MM.1S (cell line): ENCODE data around the gene CCDC102B.
"Not testable (repeated sequence)": the region's sequence is repeated elsewhere in the genome, so short reads cannot be mapped to it uniquely, and the experiment has no call there.

Experiments
- DNase-seq: peaks from one replicate; pipeline ENCODE4 v3.0.0-alpha.2; 2015
- H2AFZ ChIP-seq: fragments of 300-600 bp; sonication (generic); 2 replicates; pipeline ENCODE4 v1.6.0; 2016; ENCODE audit warnings: antibody characterized with exemption, low read length
- H3F3A ChIP-seq: fragments of 300-600 bp; sonication (generic); 2 replicates; pipeline ENCODE4 v1.6.1; 2016; ENCODE audit warnings: mild to moderate bottlenecking, antibody characterized with exemption, low read length, moderate library complexity, mixed read lengths; ENCODE audit not compliant: insufficient read depth
- H3K27ac ChIP-seq: fragments of 300-600 bp; sonication (generic); 2 replicates; pipeline ENCODE4 v1.5.1; 2016; ENCODE audit warnings: mild to moderate bottlenecking, low read length
- H3K27me3 ChIP-seq: fragments of 300-600 bp; sonication (generic); replicated peaks from 2 replicates; pipeline ENCODE4 v1.6.0; 2016; ENCODE audit warnings: low read length; ENCODE audit not compliant: insufficient read depth
- H3K36me3 ChIP-seq: fragments of 300-600 bp; sonication (generic); replicated peaks from 2 replicates; pipeline ENCODE4 v1.6.1; 2016; ENCODE audit warnings: mild to moderate bottlenecking, low read length, mixed read lengths; ENCODE audit not compliant: insufficient read depth
- H3K4me1 ChIP-seq: fragments of 300-600 bp; sonication (generic); 2 replicates; pipeline ENCODE4 v1.6.1; 2016; ENCODE audit warnings: low read length, mixed read lengths
- H3K4me2 ChIP-seq: fragments of 300-600 bp; sonication (generic); 2 replicates; pipeline ENCODE4 v1.6.0; 2016; ENCODE audit warnings: low read depth, low read length
- H3K4me3 ChIP-seq: fragments of 300-600 bp; sonication (generic); 2 replicates; pipeline ENCODE4 v1.5.1; 2016; ENCODE audit warnings: low read length, mixed read lengths
- H3K79me2 ChIP-seq: fragments of 300-600 bp; sonication (generic); 2 replicates; pipeline ENCODE4 v1.6.1; 2016; ENCODE audit warnings: mixed run types, low read length, mixed read lengths
- H3K9ac ChIP-seq: fragments of 300-600 bp; sonication (generic); 2 replicates; pipeline ENCODE4 v1.6.1; 2016; ENCODE audit warnings: low read length, mixed read lengths
- H3K9me2 ChIP-seq: fragments of 300-600 bp; sonication (generic); replicated peaks from 2 replicates; pipeline ENCODE4 v1.6.1; 2016; ENCODE audit warnings: mild to moderate bottlenecking, low read length, mixed read lengths; ENCODE audit not compliant: insufficient read depth
- H3K9me3 ChIP-seq: fragments of 300-600 bp; sonication (generic); replicated peaks from 2 replicates; pipeline ENCODE4 v1.6.1; 2016; ENCODE audit warnings: mild to moderate bottlenecking, low read length, mixed read lengths; ENCODE audit not compliant: insufficient read depth
- H4K20me1 ChIP-seq: fragments of 300-600 bp; sonication (generic); 2 replicates; pipeline ENCODE4 v1.6.1; 2016; ENCODE audit warnings: mild to moderate bottlenecking, low read length, moderate library complexity, mixed read lengths; ENCODE audit not compliant: insufficient read depth
- EZH2 ChIP-seq: fragments of 300-600 bp; sonication (generic); optimal IDR thresholded peaks from 2 replicates; pipeline ENCODE3; 2017; ENCODE audit warnings: low read depth, mild to moderate bottlenecking, antibody characterized with exemption, low read length, mixed read lengths
- EZH2phosphoT487 ChIP-seq: fragments of 300-600 bp; sonication (generic); IDR thresholded peaks from 2 replicates; pipeline ENCODE4 v1.6.1; 2018; ENCODE audit warnings: antibody characterized with exemption, low read length
- TF ChIP-seq, protein P1 (sequence below): fragments of 300-600 bp; sonication (generic); IDR thresholded peaks from 2 replicates; pipeline ENCODE4 v1.5.1; 2016; ENCODE audit warnings: antibody characterized with exemption, low read length, mixed read lengths

CCDC102B gene

DNA sequence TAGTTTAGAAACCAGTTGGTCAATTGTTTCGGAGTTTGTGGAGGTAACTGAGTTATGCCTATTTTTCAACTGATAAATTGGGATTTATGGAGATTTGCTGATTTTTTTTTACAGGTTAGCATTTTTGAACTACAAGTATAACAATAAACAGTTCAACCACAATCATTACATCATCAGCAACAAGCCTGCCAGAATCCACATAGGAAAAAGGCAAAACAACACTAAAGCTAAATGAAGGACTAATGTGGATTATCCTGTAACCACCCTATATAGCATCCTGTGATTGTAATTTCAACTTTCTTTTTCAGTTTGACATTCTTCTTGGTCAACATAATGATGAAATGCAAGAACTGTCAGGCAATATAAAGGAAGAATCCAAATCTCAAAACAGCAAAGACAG, 76.5 kb downstream of the CCDC102B start:
- no peaks in the 10 kb centered on the region for H3K27me3 ChIP-seq

DNA sequence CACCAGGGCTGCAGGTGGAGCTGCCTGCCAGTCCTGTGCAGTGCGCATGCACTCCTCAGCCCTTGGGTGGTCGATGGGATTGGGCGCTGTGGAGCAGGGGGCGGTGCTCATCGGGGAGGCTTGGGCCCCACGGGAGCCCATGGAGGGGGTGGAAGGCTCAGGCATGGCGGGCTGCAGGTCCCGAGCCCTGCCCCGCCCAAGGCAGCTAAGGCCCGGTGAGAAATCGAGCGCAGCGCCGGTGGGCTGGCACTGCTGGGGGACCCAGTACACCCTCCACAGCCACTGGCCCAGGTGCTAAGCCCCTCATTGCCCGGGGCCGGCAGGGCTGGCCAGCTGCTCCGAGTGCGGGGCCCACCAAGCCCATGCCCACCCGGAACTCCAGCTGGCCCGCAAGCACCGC, 82.1 kb downstream of the CCDC102B start:
- H3K4me3 ChIP-seq, H3K9me3 ChIP-seq, H3K4me2 ChIP-seq, H3K9ac ChIP-seq, H3K36me3 ChIP-seq, H2AFZ ChIP-seq, H4K20me1 ChIP-seq, DNase-seq, H3F3A ChIP-seq, H3K79me2 ChIP-seq, H3K27ac ChIP-seq, H3K4me1 ChIP-seq, H3K27me3 ChIP-seq, H3K9me2 ChIP-seq: not testable (repeated sequence)

More for the DNA sequence above, 76.5 kb downstream of the CCDC102B start:
- Histone ChIP-seq H3K4me2 (no peak overlapping the region), H3K79me2 (no peaks in the 10 kb centered on the region), H3K4me3 (no peak overlapping the region), H3K27ac (no peak overlapping the region), H2AFZ (no peak overlapping the region), H3F3A (no peaks in the 10 kb centered on the region), H3K9ac (no peak overlapping the region), H3K9me3 (no peaks in the 10 kb centered on the region), H3K36me3 (no peaks in the 10 kb centered on the region), H3K9me2 (no peaks in the 10 kb centered on the region), H3K4me1 (no peaks in the 10 kb centered on the region), H4K20me1 (no peaks in the 10 kb centered on the region)
- DNase-seq, result no peak
- TF ChIP-seq EZH2phosphoT487 (no peak), EZH2 (no peak)
- TF ChIP-seq, protein P1, sequence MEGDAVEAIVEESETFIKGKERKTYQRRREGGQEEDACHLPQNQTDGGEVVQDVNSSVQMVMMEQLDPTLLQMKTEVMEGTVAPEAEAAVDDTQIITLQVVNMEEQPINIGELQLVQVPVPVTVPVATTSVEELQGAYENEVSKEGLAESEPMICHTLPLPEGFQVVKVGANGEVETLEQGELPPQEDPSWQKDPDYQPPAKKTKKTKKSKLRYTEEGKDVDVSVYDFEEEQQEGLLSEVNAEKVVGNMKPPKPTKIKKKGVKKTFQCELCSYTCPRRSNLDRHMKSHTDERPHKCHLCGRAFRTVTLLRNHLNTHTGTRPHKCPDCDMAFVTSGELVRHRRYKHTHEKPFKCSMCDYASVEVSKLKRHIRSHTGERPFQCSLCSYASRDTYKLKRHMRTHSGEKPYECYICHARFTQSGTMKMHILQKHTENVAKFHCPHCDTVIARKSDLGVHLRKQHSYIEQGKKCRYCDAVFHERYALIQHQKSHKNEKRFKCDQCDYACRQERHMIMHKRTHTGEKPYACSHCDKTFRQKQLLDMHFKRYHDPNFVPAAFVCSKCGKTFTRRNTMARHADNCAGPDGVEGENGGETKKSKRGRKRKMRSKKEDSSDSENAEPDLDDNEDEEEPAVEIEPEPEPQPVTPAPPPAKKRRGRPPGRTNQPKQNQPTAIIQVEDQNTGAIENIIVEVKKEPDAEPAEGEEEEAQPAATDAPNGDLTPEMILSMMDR, result no peak

GRCh38 chr18:68887410-68887809, 89.5 kb downstream of the CCDC102B start:
- Histone ChIP-seq H3K9me2 (no peaks in the 10 kb centered on the region), H3K4me3 (no peak overlapping the region), H4K20me1 (no peaks in the 10 kb centered on the region), H3K4me2 (no peak overlapping the region), H3K9ac (no peak overlapping the region), H3K27me3 (no peaks in the 10 kb centered on the region), H3K27ac (no peak overlapping the region), H3K9me3 (no peaks in the 10 kb centered on the region), H3F3A (no peaks in the 10 kb centered on the region), H3K79me2 (no peaks in the 10 kb centered on the region), H2AFZ (no peak overlapping the region), H3K4me1 (no peaks in the 10 kb centered on the region), H3K36me3 (no peaks in the 10 kb centered on the region)
- DNase-seq, result no peak
- TF ChIP-seq EZH2 (no peak), EZH2phosphoT487 (no peak)
- TF ChIP-seq, protein P1, result no peak

GRCh38 chr18:68893354-68893753, 95.5 kb downstream of the CCDC102B start:
- Histone ChIP-seq H3K4me2 (no peak overlapping the region), H3K9ac (no peak overlapping the region), H3K4me3 (no peak overlapping the region), H4K20me1 (no peaks in the 10 kb centered on the region), H3K9me2 (no peaks in the 10 kb centered on the region), H3K79me2 (no peaks in the 10 kb centered on the region), H3K4me1 (peaks cover 6% of the 10 kb centered on the region; the same call in 1 of the 2 replicates), H3K36me3 (no peaks in the 10 kb centered on the region), H3K27ac (no peak overlapping the region), H3K9me3 (no peaks in the 10 kb centered on the region), H3K27me3 (no peaks in the 10 kb centered on the region), H3F3A (no peaks in the 10 kb centered on the region), H2AFZ (no peak overlapping the region)
- DNase-seq, result peak; percentile 45
- TF ChIP-seq EZH2phosphoT487, result no peak
